ENCODE data around the gene PTPN6.
A peak's percentile ranks its signal among the peaks of the same experiment; 100 is the strongest.

PTPN6 gene

GRCh38 chr12:6967651-6968100 is 16.5 kb downstream of the PTPN6 start:
- H3K27ac Mint-ChIP-seq: no peak overlapping the region
- TF ChIP-seq CTCF (IDR thresholded peaks at IDR 0.05): no peak
- no peak overlapping the region for H3K4me3 Mint-ChIP-seq
- peaks cover 48% of the 10 kb centered on the region for H3K4me1 Mint-ChIP-seq
- H3K27me3 Mint-ChIP-seq (ENCODE audit: low read depth, poor library complexity): no peaks in the 10 kb centered on the region
- peaks cover 39% of the 10 kb centered on the region for H3K36me3 Mint-ChIP-seq (ENCODE audit: low read depth)
- no peaks in the 10 kb centered on the region for H3K9me3 Mint-ChIP-seq
- no peak for DNase-seq

- peaks cover 39% of the 10 kb centered on the region for H3K36me3 Mint-ChIP-seq (ENCODE audit: low read depth)
- H3K4me3 Mint-ChIP-seq: peak overlapping the region; percentile 100
- peak overlapping the region; percentile 67 for H3K27ac Mint-ChIP-seq
- H3K27me3 Mint-ChIP-seq (ENCODE audit: low read depth, poor library complexity): peaks cover 2% of the 10 kb centered on the region
- peaks cover 52% of the 10 kb centered on the region for H3K4me1 Mint-ChIP-seq
- no peak for TF ChIP-seq CTCF (IDR thresholded peaks at IDR 0.05)
- H3K9me3 Mint-ChIP-seq: no peaks in the 10 kb centered on the region
- no peak for DNase-seq
Observed at GRCh38 chr12:6968426-6968825, 17.3 kb downstream of the PTPN6 start.

- TF ChIP-seq CTCF (IDR thresholded peaks at IDR 0.05): no peak
- DNase-seq: peak; percentile 46
- Mint-ChIP-seq H3K9me3 (no peaks in the 10 kb centered on the region), H3K4me1 (peaks cover 52% of the 10 kb centered on the region), H3K4me3 (peak overlapping the region; percentile 100), H3K27me3 (ENCODE audit: low read depth, poor library complexity) (peaks cover 4% of the 10 kb centered on the region), H3K27ac (peak overlapping the region; percentile 100), H3K36me3 (ENCODE audit: low read depth) (peaks cover 47% of the 10 kb centered on the region)
Observed at GRCh38 chr12:6970096-6970527, 19.0 kb downstream of the PTPN6 start.

GRCh38 chr12:6974180-6974579 is 23.0 kb downstream of the PTPN6 start:
- Mint-ChIP-seq H3K36me3 (ENCODE audit: low read depth) (peaks cover 41% of the 10 kb centered on the region), H3K27me3 (ENCODE audit: low read depth, poor library complexity) (peaks cover 4% of the 10 kb centered on the region), H3K4me1 (peaks cover 39% of the 10 kb centered on the region), H3K27ac (no peak overlapping the region), H3K4me3 (no peak overlapping the region), H3K9me3 (no peaks in the 10 kb centered on the region)
- no peak for DNase-seq
- TF ChIP-seq CTCF (IDR thresholded peaks at IDR 0.05): no peak

- Mint-ChIP-seq H3K36me3 (ENCODE audit: low read depth) (peaks cover 41% of the 10 kb centered on the region), H3K4me1 (peaks cover 30% of the 10 kb centered on the region), H3K27me3 (ENCODE audit: low read depth, poor library complexity) (peaks cover 4% of the 10 kb centered on the region), H3K4me3 (no peak overlapping the region), H3K27ac (peak overlapping the region; percentile 77), H3K9me3 (no peaks in the 10 kb centered on the region)
- no peak for TF ChIP-seq CTCF (IDR thresholded peaks at IDR 0.05)
- no peak for DNase-seq
Observed at GRCh38 chr12:6975297-6976032, 24.3 kb downstream of the PTPN6 start.

- H3K4me1 Mint-ChIP-seq: peaks cover 11% of the 10 kb centered on the region
- peak overlapping the region; percentile 93 for H3K27ac Mint-ChIP-seq
- DNase-seq: no peak
- peaks cover 55% of the 10 kb centered on the region for H3K36me3 Mint-ChIP-seq (ENCODE audit: low read depth)
- no peak overlapping the region for H3K4me3 Mint-ChIP-seq
- no peak for TF ChIP-seq CTCF (IDR thresholded peaks at IDR 0.05)
- H3K9me3 Mint-ChIP-seq: no peaks in the 10 kb centered on the region
- peaks cover 4% of the 10 kb centered on the region for H3K27me3 Mint-ChIP-seq (ENCODE audit: low read depth, poor library complexity)
Observed at GRCh38 chr12:6977653-6978052, 26.5 kb downstream of the PTPN6 start.
